Right kidney (tissue), 1 donor: Measurements from ENCODE around the gene ARID1B.

Source experiments
- DNase-seq: peaks from one replicate; pipeline ENCODE4 v3.0.0-alpha.2; 2016

ARID1B gene

GRCh38 chr6:156773476-156773875 is 3.7 kb upstream of the ARID1B start:
- no peak for DNase-seq

GRCh38 chr6:156773935-156774852 is 3.0 kb upstream of the ARID1B start:
- no peak for DNase-seq

GRCh38 chr6:156774863-156775405 is 2.2 kb upstream of the ARID1B start:
- no peak for DNase-seq

GRCh38 chr6:156775717-156776116 is 1.5 kb upstream of the ARID1B start:
- no peak for DNase-seq

- DNase-seq = no peak
Measured at GRCh38 chr6:156776470-156776839, 723 bp upstream of the ARID1B start.

- DNase-seq = peak; percentile 91
Measured at GRCh38 chr6:156777577-156778453, 637 bp downstream of the ARID1B start.

- peak; percentile 94 for DNase-seq
Measured at GRCh38 chr6:156778454-156779205, 1.5 kb downstream of the ARID1B start.

GRCh38 chr6:156779206-156780094 is 2.3 kb downstream of the ARID1B start:
- DNase-seq = peak; percentile 79

- peak; percentile 64 for DNase-seq
Measured at GRCh38 chr6:156780102-156780641, 3.0 kb downstream of the ARID1B start.

GRCh38 chr6:156780962-156781853 is 4.0 kb downstream of the ARID1B start:
- no peak for DNase-seq

- DNase-seq = no peak
Measured at GRCh38 chr6:156781861-156782631, 4.9 kb downstream of the ARID1B start.

- DNase-seq = no peak
Measured at GRCh38 chr6:156782691-156783320, 5.6 kb downstream of the ARID1B start.

GRCh38 chr6:156783958-156784357 is 6.8 kb downstream of the ARID1B start:
- DNase-seq = no peak

- DNase-seq = no peak
Measured at GRCh38 chr6:156786652-156787051, 9.5 kb downstream of the ARID1B start.

- DNase-seq = no peak
Measured at GRCh38 chr6:156787569-156788492, 10.7 kb downstream of the ARID1B start.

- no peak for DNase-seq
Measured at GRCh38 chr6:156789081-156789943, 12.1 kb downstream of the ARID1B start.
